ENCODE measurements around the gene SNTA1. TPM values are rescaled to one million over a fixed set of nuclear protein-coding genes. Genes with fewer than 3 reads are reported as not detected.
A peak's percentile ranks its signal among the peaks of the same experiment; 100 is the strongest.

SNTA1 gene
- total and polyA plus RNA-seq, 2 experiments from 2014 or later = 3.8 to 9.3 TPM

DNA sequence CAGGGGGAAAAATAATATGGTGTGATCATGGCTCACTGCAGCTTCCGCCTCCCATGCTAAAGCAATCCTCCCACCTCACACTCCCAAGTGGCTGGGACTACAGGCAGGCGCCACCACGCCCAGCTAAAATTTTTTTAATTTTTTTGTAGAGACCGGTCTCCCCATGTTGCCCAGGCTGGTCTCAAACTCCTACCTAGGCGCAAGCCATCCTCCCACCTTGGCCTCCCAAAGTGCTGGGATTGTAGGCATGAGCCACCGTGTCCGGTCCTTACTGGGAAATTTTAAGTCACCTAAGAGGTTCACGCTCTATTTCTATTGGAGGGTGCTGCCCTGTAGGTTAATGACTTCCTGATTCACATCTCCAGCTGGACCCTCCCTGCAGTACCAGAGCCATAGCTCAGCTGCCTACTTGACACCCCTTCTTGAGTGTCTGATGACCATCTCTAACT, 41.6 kb downstream of the SNTA1 start:
- Mint-ChIP-seq H3K27ac (no peak overlapping the region), H3K9me3 (no peaks in the 10 kb centered on the region), H3K4me3 (peak overlapping the region; percentile 95), H3K27me3 (ENCODE audit: insufficient read depth, low read depth, poor library complexity) (peaks cover 3% of the 10 kb centered on the region), H3K36me3 (ENCODE audit: low read depth) (peaks cover 2% of the 10 kb centered on the region; the same call in 2 of the 3 replicates), H3K4me1 (peaks cover 11% of the 10 kb centered on the region; the same call in 2 of the 3 replicates)
- ATAC-seq (peak; percentile 30), DNase-seq (ENCODE audit: low spot score) (no peak)
- H4K20me1 ChIP-seq (replicated peaks; ENCODE audit: insufficient read depth) = peaks cover 2% of the 10 kb centered on the region; the same call in 1 of the 2 replicates
- no peaks in the 10 kb centered on the region for H3K9me2 ChIP-seq (ENCODE audit: insufficient read depth)
- peaks cover 6% of the 10 kb centered on the region; the same call in 1 of the 2 replicates for H3K4me1 ChIP-seq (ENCODE audit: insufficient read depth)
- no peaks in the 10 kb centered on the region for H3K36me3 ChIP-seq (ENCODE audit: insufficient read depth)
- H3K27ac ChIP-seq (ENCODE audit: low read depth) = no peak overlapping the region
- H2AFZ ChIP-seq = peak overlapping the region; percentile 57
- TF ChIP-seq, protein P1, sequence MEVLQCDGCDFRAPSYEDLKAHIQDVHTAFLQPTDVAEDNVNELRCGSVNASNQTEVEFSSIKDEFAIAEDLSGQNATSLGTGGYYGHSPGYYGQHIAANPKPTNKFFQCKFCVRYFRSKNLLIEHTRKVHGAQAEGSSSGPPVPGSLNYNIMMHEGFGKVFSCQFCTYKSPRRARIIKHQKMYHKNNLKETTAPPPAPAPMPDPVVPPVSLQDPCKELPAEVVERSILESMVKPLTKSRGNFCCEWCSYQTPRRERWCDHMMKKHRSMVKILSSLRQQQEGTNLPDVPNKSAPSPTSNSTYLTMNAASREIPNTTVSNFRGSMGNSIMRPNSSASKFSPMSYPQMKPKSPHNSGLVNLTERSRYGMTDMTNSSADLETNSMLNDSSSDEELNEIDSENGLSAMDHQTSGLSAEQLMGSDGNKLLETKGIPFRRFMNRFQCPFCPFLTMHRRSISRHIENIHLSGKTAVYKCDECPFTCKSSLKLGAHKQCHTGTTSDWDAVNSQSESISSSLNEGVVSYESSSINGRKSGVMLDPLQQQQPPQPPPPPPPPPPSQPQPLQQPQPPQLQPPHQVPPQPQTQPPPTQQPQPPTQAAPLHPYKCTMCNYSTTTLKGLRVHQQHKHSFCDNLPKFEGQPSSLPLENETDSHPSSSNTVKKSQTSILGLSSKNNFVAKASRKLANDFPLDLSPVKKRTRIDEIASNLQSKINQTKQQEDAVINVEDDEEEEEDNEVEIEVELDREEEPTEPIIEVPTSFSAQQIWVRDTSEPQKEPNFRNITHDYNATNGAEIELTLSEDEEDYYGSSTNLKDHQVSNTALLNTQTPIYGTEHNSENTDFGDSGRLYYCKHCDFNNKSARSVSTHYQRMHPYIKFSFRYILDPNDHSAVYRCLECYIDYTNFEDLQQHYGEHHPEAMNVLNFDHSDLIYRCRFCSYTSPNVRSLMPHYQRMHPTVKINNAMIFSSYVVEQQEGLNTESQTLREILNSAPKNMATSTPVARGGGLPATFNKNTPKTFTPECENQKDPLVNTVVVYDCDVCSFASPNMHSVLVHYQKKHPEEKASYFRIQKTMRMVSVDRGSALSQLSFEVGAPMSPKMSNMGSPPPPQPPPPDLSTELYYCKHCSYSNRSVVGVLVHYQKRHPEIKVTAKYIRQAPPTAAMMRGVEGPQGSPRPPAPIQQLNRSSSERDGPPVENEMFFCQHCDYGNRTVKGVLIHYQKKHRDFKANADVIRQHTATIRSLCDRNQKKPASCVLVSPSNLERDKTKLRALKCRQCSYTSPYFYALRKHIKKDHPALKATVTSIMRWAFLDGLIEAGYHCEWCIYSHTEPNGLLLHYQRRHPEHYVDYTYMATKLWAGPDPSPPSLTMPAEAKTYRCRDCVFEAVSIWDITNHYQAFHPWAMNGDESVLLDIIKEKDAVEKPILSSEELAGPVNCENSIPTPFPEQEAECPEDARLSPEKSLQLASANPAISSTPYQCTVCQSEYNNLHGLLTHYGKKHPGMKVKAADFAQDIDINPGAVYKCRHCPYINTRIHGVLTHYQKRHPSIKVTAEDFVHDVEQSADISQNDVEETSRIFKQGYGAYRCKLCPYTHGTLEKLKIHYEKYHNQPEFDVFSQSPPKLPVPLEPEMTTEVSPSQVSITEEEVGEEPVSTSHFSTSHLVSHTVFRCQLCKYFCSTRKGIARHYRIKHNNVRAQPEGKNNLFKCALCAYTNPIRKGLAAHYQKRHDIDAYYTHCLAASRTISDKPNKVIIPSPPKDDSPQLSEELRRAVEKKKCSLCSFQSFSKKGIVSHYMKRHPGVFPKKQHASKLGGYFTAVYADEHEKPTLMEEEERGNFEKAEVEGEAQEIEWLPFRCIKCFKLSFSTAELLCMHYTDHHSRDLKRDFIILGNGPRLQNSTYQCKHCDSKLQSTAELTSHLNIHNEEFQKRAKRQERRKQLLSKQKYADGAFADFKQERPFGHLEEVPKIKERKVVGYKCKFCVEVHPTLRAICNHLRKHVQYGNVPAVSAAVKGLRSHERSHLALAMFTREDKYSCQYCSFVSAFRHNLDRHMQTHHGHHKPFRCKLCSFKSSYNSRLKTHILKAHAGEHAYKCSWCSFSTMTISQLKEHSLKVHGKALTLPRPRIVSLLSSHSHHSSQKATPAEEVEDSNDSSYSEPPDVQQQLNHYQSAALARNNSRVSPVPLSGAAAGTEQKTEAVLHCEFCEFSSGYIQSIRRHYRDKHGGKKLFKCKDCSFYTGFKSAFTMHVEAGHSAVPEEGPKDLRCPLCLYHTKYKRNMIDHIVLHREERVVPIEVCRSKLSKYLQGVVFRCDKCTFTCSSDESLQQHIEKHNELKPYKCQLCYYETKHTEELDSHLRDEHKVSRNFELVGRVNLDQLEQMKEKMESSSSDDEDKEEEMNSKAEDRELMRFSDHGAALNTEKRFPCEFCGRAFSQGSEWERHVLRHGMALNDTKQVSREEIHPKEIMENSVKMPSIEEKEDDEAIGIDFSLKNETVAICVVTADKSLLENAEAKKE (CRISPR knock-in tag; IDR thresholded peaks at IDR 0.05) = no peak
- TF ChIP-seq STAT1 (IDR thresholded peaks at IDR 0.05; ENCODE audit: unreplicated experiment) (no peak), ZNF114 (CRISPR knock-in tag; IDR thresholded peaks at IDR 0.05) (no peak), EZH2 (IDR thresholded peaks at IDR 0.05; ENCODE audit: low read depth, unreplicated experiment) (no peak), ZNF331 (CRISPR knock-in tag; IDR thresholded peaks at IDR 0.05; ENCODE audit: low read depth) (no peak), POLR2AphosphoS5 (IDR thresholded peaks at IDR 0.05; ENCODE audit: low read depth) (no peak), EZH2phosphoT487 (IDR thresholded peaks at IDR 0.05; ENCODE audit: unreplicated experiment) (no peak)
- TF ChIP-seq, protein P2, sequence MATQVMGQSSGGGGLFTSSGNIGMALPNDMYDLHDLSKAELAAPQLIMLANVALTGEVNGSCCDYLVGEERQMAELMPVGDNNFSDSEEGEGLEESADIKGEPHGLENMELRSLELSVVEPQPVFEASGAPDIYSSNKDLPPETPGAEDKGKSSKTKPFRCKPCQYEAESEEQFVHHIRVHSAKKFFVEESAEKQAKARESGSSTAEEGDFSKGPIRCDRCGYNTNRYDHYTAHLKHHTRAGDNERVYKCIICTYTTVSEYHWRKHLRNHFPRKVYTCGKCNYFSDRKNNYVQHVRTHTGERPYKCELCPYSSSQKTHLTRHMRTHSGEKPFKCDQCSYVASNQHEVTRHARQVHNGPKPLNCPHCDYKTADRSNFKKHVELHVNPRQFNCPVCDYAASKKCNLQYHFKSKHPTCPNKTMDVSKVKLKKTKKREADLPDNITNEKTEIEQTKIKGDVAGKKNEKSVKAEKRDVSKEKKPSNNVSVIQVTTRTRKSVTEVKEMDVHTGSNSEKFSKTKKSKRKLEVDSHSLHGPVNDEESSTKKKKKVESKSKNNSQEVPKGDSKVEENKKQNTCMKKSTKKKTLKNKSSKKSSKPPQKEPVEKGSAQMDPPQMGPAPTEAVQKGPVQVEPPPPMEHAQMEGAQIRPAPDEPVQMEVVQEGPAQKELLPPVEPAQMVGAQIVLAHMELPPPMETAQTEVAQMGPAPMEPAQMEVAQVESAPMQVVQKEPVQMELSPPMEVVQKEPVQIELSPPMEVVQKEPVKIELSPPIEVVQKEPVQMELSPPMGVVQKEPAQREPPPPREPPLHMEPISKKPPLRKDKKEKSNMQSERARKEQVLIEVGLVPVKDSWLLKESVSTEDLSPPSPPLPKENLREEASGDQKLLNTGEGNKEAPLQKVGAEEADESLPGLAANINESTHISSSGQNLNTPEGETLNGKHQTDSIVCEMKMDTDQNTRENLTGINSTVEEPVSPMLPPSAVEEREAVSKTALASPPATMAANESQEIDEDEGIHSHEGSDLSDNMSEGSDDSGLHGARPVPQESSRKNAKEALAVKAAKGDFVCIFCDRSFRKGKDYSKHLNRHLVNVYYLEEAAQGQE (IDR thresholded peaks at IDR 0.05; ENCODE audit: unreplicated experiment) = no peak
- TF ChIP-seq, protein P3, sequence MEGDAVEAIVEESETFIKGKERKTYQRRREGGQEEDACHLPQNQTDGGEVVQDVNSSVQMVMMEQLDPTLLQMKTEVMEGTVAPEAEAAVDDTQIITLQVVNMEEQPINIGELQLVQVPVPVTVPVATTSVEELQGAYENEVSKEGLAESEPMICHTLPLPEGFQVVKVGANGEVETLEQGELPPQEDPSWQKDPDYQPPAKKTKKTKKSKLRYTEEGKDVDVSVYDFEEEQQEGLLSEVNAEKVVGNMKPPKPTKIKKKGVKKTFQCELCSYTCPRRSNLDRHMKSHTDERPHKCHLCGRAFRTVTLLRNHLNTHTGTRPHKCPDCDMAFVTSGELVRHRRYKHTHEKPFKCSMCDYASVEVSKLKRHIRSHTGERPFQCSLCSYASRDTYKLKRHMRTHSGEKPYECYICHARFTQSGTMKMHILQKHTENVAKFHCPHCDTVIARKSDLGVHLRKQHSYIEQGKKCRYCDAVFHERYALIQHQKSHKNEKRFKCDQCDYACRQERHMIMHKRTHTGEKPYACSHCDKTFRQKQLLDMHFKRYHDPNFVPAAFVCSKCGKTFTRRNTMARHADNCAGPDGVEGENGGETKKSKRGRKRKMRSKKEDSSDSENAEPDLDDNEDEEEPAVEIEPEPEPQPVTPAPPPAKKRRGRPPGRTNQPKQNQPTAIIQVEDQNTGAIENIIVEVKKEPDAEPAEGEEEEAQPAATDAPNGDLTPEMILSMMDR (conservative IDR thresholded peaks at IDR 0.05; ENCODE audit: low read depth in 2 of 2) = no peak
- TF ChIP-seq, protein P4, sequence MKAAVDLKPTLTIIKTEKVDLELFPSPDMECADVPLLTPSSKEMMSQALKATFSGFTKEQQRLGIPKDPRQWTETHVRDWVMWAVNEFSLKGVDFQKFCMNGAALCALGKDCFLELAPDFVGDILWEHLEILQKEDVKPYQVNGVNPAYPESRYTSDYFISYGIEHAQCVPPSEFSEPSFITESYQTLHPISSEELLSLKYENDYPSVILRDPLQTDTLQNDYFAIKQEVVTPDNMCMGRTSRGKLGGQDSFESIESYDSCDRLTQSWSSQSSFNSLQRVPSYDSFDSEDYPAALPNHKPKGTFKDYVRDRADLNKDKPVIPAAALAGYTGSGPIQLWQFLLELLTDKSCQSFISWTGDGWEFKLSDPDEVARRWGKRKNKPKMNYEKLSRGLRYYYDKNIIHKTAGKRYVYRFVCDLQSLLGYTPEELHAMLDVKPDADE (IDR thresholded peaks at IDR 0.05) = no peak
- H3F3A ChIP-seq (replicated peaks; ENCODE audit: low read depth) = 0 out of 2 replicates have a peak, but pooled peaks cover 4% of the 10 kb centered on the region
- peak overlapping the region; percentile 98 for H3K4me2 ChIP-seq
- H3K79me2 ChIP-seq (replicated peaks; ENCODE audit: insufficient read depth) = peaks cover 43% of the 10 kb centered on the region
- no peaks in the 10 kb centered on the region for H3K27me3 ChIP-seq (ENCODE audit: insufficient read depth)
- H3K4me3 ChIP-seq = peak overlapping the region; percentile 99

Data from GM23338 (cell line).